Measurements from ENCODE around the gene FOXL2NB.
A peak's percentile ranks its signal among the peaks of the same experiment; 100 is the strongest.
"Not testable (repeated sequence)": the region's sequence is repeated elsewhere in the genome, so short reads cannot be mapped to it uniquely, and the experiment has no call there.

FOXL2NB gene

DNA sequence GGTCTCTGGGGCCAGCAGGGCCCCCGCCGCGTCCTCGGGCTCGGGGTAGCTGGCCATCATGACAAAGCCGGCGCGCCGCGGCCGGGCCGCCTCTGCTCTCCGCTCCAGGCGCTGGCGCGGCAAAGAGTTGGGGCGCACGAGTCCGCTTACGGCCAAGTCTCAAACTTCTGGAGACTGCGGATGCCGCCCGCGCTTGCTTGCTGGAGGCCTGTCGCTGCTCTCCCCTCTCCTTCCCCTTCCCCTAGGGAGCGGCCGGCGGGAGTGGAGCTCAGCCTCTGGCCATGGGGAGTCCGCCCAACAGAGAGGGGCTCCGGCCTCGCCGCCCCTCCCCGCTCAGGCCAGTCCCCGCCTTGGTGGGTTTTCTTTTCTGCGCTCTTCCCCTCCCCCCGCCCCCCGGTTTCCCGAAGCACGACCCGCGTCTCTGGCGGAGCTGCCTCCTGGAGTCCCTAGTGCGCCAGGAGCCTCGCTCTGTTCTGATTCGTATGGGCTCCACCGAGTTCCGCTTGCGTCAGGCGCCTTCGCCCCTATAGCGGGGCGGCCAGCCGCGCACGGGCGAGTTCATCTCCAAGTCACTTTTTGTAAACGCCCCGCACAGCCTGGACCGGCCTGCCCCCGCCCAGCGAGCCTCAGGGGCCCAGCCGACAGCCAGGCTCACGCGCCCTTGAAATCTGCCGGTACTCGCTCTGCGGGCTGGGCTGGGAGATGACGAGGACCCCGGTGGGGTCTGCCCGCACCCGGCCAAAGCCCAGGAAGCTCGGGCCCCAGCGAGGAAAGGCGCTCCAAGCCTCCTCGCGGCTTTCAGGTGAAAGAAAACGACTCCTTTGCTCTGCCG, at the start of gene FOXL2NB, which contains the start of gene FOXL2:
Gene FOXL2NB, plus strand, starts transcription at position 555 of the 832 bp plus-strand sequence. Its CDS starts 148 bp downstream, at position 703.
Gene FOXL2, minus strand, starts transcription at position 475 of the 832 bp plus-strand sequence. Its CDS starts 415 bp downstream, at position 60.
- peak; percentile 84 for DNase-seq

DNA sequence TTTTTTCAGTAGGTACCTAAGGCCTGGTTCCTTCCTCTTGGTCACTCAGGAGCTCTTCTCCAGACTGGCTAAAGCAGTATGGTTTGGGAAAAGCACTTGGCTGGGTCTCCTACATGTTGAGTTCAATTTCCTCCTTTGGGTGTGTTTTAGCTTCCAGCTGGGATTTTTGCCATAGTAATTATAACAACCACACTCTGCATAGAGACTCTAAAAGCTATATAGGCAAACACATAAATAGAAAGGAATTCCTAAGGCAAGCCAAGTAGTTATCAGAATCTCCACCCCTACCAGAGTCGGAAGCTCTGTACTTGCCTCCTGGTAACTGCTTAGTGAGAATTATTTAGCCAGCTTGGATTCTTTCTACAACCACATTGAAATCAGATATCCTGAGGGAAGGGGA, 48.7 kb upstream of the FOXL2NB start:
- DNase-seq, result peak; percentile 80

DNA sequence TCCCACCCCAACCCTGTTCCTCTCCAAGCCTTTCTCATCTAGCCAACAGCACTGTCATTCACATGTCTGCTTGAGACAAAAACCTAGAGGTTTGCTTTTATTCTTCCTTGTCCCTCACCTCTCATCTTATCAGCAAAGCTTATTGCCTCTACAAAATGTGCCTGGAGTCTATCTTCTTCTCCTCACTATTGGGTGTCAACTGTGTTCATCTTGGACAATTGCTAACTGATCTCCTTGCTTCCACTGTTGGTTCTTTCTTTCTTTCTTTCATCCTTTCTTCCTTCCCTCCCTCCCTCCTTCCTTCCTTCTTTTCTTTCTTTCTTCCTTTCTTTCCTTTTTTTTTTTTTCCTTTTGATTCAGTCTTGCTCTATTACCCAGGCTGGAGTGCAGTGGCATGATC, 48.3 kb upstream of the FOXL2NB start:
- no peak for DNase-seq

DNA sequence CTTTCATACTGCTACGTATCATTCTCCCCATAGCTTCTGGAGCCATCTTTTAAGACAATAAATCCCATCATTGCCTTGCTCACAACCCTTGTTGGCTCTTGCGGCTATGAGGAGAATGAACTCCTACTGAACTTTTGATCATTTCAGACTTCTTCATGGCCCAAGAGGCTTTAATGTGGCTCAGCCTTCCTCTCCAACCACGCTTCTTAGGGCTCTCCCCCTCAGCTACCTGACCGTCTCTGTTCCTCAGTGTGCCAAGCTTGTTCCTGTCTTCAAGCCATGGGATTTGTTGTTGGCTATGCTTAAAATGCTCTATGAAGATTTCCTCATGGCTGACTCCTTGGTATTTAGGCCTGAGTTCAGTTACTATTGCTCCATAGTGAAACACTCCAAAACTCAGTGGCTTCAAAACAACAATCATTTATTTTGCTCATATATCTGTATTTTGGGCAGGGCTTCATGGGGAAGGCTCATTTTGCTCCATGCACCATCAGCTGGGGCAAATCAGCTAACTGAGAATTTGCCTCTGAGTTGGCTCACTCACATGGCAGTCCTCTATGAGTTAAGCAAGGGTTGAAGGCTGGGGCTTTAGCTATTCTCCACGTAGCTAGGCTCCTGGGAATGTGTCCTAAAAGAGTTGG, 47.5 kb upstream of the FOXL2NB start:
- no peak for DNase-seq

DNA sequence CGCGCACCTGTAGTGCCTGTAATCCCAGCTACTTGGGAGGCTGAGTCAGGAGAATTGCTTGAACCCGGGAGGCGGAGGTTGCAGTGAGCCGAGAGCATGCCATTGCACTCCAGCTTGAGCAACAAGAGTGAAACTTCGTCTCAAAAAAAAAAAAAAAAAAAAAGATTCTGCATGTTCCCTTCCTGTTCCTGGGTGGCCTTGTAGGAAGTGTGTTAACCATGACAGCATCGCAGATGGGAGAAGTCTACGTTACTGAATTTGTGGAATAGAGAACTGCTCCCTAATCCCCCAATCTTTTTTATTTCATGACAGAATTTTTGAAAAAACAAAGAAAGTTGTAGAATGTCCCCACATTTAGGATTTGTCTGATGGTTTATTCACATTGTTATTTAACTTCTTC, 45.5 kb upstream of the FOXL2NB start:
- no peak for DNase-seq

DNA sequence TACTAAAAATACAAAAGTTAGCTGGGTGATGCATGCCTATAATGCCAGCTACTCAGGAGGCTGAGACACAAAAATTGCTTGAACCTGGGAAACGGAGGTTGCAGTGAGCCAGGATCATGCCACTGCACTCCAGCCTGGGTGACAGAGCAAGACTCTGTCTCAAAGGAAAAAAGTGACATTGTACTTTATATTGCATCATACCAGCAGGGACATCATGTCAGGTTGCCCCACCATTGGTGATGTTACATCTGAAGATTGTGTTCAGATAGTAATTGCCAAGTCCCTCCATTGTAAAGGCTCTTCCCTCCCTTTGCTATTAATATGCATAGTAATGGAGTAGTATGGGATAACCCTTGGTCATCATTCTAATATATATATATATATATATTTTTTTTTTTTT, 44.8 kb upstream of the FOXL2NB start:
- DNase-seq, result no peak

DNA sequence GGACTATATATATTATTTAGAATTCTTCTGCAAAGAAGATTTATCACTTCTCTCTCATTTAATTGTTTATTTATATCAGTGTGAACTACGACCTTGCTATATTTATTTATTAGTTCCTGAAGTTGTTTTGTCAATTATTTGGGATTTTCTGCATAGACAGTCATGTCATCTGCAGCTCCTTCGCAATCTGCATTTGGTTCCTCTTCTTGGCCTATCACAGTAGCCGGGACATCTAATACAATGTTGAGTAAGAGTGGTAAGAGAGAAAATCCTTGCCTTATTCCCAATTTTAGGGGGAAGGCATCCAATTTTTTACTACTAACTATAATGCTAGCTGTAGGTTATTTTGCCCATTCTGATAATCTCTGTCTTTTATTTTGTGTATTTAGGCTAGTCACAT, 39.5 kb upstream of the FOXL2NB start:
- DNase-seq, result no peak

DNA sequence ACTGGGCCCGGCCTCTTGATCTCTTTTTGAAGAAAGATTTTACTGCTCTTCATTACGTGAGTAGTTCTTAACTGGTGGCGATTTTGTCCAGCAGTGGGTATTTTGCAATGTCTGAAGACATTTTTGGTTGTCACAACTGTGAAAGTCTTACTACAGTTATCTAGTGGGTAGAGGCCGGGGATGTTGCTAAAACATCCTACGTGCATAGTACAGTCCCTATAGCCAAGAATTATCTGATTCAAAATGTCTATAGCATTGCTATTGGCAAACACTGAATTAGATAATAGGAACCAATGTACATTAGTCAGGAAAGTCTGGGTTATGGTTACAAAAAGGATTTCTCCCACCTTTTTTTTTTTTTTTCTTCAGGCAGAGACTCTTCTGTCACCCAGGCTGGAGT, 38.2 kb upstream of the FOXL2NB start:
- DNase-seq, result no peak

DNA sequence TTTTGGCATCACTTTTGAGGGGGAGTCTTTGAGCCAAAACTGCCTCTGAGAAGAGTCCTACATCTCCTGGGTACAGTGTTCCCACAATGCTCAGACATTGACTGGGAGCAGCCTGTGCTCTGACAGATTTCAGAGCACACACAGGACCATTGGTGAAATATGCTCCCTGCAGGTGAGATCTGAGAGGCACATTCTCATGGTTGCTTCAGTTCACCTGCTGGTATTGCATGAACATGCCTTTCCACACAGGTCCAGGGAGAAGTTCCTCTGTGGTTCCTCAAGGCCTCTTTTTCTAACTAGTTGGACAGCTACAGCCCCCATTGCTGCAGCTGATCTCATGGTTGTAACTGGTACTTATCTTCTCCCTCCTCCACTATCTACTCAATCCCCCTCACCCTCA, 37.1 kb upstream of the FOXL2NB start:
- no peak for DNase-seq

DNA sequence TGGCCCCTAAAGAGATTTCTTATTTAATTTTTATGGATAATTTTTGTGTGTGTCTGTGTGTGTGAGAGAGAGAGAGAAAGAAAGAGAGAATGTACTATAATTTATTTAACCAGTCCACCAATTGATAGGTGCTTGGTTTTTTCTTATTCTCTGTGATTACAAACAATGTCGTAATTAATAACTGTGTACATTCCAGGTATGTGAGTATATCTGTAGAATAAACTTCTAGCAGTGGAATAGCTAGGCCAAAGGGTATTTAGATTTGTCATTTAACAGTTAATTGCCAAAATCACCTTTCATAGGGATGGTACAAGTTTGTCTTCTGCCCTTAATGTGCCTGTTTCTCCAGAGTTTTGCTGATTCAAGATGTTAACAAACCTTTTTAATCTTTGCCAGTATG, 35.4 kb upstream of the FOXL2NB start:
- DNase-seq, result no peak

DNA sequence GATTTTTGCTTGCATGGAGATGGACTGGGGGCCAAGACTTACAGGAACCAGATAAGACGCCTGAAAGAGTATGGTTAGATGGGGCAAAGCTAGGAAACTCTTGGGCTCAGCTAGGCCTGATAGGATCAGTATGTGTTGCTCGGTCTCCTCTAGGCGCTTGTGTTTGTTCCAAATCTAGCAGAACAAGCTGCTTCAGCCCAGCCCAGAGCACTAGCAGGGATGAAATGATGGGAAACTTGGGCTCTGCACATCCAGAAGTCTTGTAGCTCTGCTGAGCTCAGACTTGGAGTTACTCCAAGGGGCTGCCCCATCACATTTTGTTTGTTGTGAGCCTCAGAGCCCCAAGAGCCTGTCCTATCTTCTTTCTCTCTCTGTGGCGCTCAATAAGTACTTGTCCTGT, 34.8 kb upstream of the FOXL2NB start:
- no peak for DNase-seq

DNA sequence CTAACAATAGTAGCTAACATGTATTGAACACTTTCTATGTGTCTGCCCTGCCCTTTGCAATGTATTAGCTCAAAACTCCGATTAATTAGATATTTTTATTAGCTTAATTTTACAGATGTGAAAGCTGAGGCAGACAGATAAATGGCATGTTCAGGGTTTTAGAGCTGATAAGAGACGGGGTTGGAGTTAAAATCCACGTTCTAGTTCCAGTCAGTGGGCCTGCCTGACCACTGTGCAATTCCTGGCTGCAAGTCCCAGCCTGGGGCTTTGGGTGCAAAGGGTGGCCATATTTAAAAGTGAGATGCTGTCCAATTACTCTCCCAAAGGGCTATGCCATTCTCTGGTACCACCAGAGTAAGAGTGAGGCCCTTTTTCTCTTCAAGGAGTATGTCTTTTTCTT, 33.3 kb upstream of the FOXL2NB start:
- DNase-seq, result no peak

DNA sequence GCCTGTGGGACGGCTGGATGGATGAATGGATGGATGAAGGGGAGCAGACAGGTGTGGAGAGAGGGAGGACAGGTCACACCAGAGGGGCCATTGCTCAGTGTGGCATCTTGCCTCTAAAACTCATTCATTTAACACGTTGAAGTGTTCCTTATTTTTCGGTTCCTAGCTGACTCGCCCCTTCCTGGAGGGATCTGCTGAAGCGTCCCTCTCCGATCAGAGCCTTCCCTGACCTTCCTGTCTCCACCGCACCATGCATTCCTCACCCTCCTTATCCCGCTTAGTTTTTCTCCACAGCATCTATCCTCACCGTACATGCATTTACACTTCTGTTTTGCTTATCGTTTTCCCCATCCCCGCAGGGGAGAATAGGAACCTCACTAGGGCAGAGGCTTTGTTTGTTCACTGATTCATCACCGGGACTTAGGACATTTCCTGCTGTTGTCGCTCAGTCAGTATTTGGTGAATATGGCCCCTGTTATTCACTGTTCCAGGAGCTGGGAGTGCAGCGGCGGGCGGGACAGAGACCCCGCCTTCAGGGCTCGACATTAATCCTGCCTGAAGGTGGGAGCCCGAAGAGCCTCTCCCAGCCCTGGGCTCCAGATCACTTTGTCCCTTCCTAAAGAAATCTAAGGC, 32.0 kb upstream of the FOXL2NB start:
- no peak for DNase-seq

DNA sequence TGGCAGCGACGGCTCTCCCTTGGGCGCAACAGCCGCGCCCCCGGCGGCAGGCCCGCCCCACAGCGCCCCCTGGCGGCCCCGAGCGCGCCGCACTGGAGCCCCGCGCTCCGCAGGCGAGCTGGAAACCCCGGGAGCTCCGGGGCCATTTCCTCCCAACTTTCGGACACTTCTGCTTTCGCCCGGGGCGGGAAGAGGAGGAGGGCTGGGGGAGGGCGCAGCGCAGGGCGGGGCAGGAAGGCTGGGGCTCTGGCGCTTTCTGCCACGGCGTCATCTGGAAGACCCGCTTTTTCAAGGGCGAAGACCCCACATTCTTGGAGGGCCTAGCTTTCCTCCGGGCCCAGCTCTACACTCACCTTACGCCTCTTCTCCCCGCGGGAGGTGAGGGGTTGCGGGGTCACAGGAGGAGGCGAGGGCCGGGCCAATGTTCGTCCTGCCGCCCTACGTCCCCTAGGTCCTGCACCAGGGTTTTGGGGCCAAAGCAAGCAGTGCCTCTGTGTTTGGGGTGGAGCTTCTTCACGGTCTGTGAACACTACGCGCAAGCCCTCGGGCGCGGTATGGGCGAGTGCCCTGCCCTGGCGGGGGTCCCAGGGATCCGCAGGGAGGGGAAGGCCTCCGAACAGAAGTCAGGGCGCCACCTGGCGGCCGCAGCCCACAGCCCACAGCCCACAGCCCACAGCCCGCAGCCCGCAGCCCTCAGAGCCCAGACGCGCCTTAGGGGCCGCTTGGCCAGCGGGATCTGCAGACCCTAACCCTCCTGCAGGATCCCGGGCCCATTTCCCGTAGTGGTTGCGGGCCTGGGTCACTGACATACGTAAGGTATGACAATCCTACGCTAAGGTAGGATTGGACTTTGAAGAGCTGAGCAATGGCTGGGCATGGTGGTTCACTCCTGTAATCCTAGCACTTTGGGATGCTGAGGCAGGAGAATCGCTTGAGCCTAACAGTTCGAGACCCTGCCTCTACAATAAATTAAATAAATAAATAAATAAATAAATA, 31.2 kb upstream of the FOXL2NB start:
- peak; percentile 85 for DNase-seq

DNA sequence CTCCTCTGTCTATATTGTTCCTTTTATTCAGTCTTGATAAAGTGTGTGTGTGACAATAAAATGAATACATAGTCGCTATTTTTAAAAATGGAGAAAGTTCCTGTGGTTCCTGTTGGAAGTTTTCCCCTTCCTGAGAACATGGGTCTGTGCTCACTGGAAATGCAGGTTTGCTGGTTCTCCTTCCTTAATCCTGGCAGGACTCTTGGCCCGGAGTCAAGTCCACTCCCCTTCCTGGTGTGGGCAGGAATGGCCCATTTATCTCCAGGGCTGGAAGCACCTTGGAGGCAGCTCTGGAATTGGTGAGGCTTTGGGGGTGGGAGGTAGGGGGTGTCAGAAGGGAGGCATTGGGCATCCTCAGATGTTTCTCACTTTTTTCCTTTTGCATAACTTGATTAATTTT, 30.2 kb upstream of the FOXL2NB start:
- DNase-seq, result no peak

DNA sequence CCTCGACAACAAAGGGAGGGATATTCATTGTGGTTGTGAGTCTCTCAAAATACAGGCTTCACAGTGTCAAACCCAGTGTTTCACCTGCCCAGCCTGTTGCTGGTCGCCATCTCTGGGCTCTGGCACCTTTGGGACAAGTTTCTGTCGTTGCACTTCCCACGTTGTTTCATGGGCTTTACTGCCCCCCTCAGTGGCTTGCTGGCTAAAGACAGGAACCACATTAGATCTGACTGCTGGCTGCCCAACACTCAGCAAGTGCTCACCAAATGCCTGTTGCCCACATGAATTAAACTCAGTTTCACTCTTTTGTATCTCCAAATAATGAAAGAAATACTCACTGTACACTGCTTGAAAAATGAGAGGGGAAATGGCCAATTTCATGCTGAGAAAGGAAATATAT, 27.7 kb upstream of the FOXL2NB start:
- DNase-seq, result no peak

DNA sequence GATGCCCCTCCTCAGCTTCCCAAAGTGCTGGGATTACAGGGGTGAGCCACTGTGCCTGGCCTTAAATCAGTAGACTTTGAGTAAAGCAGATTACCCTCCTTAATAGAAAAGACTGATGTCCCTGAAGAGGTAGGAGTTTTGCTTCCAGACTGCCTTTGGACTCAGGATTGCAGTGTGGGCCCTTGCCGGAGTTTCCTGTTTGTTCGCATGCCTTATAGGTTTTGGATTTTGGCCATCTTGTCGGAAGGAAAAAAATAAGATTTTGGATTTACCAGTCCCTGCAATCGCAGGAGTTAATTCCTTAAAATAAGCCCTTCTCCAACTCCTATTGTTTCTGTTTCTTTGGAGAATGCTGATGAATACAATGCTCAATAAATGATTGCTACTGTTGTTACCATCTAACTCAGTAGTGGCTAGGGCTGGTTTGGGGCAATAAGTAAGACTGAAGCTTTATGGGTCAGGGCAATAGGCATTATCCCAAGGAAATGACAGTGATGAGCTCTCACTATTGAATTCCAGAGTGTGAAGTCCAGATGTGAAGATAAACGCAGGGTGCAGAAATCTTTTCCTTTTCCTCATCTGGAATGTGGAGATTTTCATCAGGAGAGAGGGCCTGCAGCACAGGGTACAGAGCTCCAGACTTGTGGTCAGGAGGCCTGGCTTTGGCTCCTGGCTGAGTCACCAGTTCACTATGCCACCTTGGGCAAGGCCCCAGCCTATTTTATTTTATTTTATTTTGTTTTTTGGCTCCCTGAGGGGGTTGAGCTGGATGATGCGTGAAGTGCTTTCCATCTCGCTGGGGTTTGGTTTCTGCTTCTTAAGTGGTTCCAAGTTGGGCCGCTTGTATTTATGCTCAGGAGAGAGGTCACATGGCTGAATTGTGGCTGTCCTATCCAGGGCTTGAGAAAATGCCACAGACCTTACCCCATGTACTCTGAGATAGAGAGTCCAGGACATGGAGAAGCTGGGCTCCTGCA, 25.4 kb upstream of the FOXL2NB start:
- peak; percentile 90 for DNase-seq

DNA sequence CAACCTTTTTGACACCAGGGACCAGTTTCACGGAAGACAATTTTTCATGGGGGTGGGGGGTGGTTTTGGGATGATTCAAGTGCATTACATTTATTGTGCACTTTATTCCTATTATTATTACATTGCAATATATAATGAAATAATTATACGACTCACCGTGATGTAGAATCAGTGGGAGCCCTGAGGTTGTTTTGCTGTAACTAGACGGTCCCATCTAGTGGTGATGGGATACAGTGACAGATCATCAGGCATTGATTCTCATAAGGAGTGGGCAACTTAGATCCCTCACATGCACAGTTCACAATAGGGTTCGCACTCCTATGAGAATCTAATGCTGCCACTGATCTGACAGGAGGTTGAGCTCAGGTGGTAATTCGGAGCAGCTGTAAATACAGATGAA, 24.6 kb upstream of the FOXL2NB start:
- DNase-seq, result not testable (repeated sequence)

DNA sequence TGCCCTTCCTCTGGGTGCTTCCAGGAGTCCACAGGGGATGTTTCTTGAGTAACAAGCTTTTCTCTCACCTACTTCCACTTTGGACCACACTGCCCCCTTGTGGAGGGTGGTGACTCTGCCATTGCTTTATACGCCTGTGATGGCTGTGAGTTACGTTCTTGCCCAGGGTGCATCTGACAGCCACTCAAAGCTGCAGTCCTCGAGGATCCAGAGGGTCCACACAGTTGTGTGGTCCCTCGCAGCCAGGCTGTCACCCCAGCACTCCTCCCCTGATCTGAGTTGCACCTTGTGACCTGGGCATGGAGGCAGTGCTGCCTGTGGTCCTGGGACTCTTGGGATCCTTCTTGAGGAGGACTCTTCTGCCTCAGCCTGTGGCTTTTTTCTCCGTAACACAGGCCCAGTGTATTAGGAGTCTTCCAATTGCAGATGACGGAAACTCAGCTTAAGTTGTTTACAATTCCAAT, 23.5 kb upstream of the FOXL2NB start:
- peak; percentile 82 for DNase-seq

DNA sequence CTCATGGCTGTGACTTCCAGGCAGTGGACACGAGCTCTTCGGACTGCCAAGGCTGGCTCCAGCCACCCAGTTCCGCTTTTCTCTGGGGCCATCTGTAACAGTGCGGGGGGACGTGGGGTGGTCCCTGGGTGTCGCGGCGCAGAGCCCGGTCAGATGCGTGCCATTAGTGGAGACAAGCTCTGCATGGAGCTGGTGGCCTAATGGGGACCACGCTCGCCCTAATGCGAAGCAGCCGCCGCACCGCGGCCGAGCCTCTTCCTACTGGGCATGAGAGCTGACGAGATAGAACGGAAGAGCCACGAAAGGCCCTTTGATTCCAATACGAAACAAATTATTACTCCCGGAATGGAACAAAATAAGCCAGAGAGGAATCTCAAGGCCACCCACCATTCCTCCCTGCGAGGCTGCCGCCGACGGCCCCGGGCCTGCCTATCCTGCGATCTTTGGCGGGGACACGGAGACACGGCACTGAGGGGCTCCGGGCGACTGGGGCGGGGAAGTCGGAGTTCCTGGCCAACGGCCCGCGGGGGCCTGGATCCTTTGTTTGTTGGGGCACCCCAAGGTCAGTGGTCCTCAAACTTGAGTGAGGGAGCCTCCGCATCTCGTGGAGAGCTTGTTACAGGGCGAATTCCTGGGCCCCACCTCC, 18.2 kb upstream of the FOXL2NB start:
- no peak for DNase-seq
